ENCODE measurements around the gene KBTBD3.
"Not testable (repeated sequence)": the region's sequence is repeated elsewhere in the genome, so short reads cannot be mapped to it uniquely, and the experiment has no call there.

The KBTBD3 gene

GRCh38 chr11:106063009-106063408 lies 14.1 kb downstream of the KBTBD3 start:
- POLR2A ChIA-PET, result no interaction called here
- CTCF ChIA-PET, result interaction anchor here (1.7 to 1.8 kb wide), 2 partner anchors 14 to 17 kb away, joined by 4 to 8 read pairs; partner anchors contain the start of genes AASDHPPT and KBTBD3
- no peak for DNase-seq (ENCODE audit: extremely low spot score)
- TF ChIP-seq, protein P1, sequence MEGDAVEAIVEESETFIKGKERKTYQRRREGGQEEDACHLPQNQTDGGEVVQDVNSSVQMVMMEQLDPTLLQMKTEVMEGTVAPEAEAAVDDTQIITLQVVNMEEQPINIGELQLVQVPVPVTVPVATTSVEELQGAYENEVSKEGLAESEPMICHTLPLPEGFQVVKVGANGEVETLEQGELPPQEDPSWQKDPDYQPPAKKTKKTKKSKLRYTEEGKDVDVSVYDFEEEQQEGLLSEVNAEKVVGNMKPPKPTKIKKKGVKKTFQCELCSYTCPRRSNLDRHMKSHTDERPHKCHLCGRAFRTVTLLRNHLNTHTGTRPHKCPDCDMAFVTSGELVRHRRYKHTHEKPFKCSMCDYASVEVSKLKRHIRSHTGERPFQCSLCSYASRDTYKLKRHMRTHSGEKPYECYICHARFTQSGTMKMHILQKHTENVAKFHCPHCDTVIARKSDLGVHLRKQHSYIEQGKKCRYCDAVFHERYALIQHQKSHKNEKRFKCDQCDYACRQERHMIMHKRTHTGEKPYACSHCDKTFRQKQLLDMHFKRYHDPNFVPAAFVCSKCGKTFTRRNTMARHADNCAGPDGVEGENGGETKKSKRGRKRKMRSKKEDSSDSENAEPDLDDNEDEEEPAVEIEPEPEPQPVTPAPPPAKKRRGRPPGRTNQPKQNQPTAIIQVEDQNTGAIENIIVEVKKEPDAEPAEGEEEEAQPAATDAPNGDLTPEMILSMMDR (IDR thresholded peaks at IDR 0.05; ENCODE audit: control extremely low read depth, extremely low read depth, low read depth, missing control alignments), result no peak

- CTCF ChIA-PET, result interaction anchor here (1.0 to 1.7 kb wide), 3 partner anchors 13 to 16 kb away, joined by 3 to 5 read pairs (median 4); no protein-coding TSS in a partner anchor
- TF ChIP-seq, protein P1 (IDR thresholded peaks at IDR 0.05; ENCODE audit: control extremely low read depth, extremely low read depth, low read depth, missing control alignments), result no peak
- DNase-seq (ENCODE audit: extremely low spot score), result no peak
- POLR2A ChIA-PET, result no interaction called here
Observed at GRCh38 chr11:106061954-106062949, 14.9 kb downstream of the KBTBD3 start.

- DNase-seq (ENCODE audit: extremely low spot score), result no peak
- CTCF ChIA-PET, result interaction anchor here (0.8 to 1.0 kb wide), 2 partner anchors 12 to 29 kb away, joined by 4 to 5 read pairs; no protein-coding TSS in a partner anchor
- TF ChIP-seq, protein P1 (IDR thresholded peaks at IDR 0.05; ENCODE audit: control extremely low read depth, extremely low read depth, low read depth, missing control alignments), result no peak
- POLR2A ChIA-PET, result no interaction called here
Observed at GRCh38 chr11:106061249-106061784, 15.8 kb downstream of the KBTBD3 start.

DNA sequence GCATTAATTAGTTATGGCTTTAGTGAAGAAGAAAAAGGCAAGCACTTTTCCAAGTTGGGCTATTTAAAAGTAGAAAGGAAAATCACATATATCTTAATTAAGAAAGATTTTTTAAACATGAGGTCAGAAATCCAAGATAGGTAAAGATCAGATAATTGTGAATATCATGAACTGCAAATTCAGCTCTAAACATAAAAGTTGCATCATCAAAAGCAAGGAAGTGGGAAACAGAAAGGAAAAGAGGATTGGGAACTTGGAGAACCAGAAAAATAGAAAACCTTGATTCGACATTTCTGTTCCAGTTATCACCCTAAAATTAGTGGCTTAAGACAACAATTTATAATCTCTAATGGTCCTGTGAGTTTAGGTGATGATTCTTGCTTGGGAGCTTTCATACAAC lies 17.5 kb downstream of the KBTBD3 start:
- ChIA-PET POLR2A (no interaction called here), CTCF (interaction anchor here (1.2 kb wide), 2 partner anchors 15 to 17 kb away, joined by 3 to 6 read pairs; partner anchors contain the start of genes AASDHPPT and KBTBD3)
- DNase-seq (ENCODE audit: extremely low spot score), result no peak
- TF ChIP-seq, protein P1 (IDR thresholded peaks at IDR 0.05; ENCODE audit: control extremely low read depth, extremely low read depth, low read depth, missing control alignments), result no peak

DNA sequence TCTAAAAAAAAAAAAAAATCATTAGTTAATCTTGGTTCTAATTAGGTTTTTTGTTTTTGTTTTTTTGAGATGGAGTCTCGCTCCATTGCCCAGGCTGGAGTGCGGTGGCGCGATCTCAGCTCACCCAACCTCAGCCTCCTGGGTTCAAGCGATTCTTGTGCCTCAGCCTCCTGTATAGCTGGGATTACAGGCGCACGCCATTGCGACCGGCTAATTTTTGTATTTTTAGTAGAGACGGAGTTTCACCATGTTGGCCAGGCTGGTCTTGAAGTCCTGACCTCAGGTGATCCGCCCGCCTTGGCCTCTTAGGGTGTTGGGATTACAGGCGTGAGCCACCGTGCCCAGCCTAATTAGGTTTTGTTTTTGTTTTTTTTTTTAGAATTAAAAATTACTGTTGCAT lies 18.8 kb downstream of the KBTBD3 start:
- DNase-seq (ENCODE audit: extremely low spot score); CTCF ChIA-PET; POLR2A ChIA-PET: not testable (repeated sequence)

DNA sequence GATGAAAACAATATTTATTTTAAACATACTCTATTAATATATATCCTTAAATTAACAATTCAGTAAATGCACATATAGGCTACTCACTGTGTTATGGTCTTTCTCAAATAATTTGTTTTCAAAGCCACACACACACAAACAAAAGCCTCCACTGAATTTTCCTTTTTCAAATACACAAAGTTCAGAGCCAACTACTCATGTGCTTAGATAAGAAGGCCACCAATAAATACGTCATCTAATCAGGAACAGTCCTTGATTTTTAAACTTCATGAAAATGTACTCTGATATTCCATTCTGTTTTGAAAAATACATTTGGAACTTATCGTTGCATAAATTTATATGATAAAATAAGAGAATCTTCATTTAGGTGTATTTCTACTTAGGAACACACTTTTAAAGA lies 26.0 kb downstream of the KBTBD3 start:
- DNase-seq (ENCODE audit: extremely low spot score), result no peak
- ChIA-PET CTCF (no interaction called here), POLR2A (no interaction called here)
- TF ChIP-seq, protein P1 (IDR thresholded peaks at IDR 0.05; ENCODE audit: control extremely low read depth, extremely low read depth, low read depth, missing control alignments), result no peak
